A549 (cell line): ENCODE data around the gene GGTLC2.

ENCODE experiments used
- CHD4 ChIP-seq: fragments of 200-600 bp; sonication (generic); IDR thresholded peaks from 2 replicates; pipeline ENCODE4 v1.6.1; 2016; ENCODE audit warnings: antibody characterized with exemption, mild to moderate bottlenecking, borderline replicate concordance
- CTCF ChIP-seq: fragments of >200 bp; sonication (Bioruptor Twin); formaldehyde crosslinking; IDR thresholded peaks from 3 replicates; pipeline ENCODE4 v1.5.1; 2016
- EP300 ChIP-seq, 2 experiments: fragments of >200 bp; sonication (Bioruptor Twin); formaldehyde crosslinking; IDR thresholded peaks; 2 replicates in 1 of 2; 3 replicates in 1 of 2; pipeline ENCODE4 v1.6.1; 2016 to 2017
- KDM5A ChIP-seq: fragments of 200-600 bp; sonication (generic); IDR thresholded peaks from 2 replicates; pipeline ENCODE4 v1.6.1; 2016; ENCODE audit warnings: antibody characterized with exemption, mild to moderate bottlenecking
- MAX ChIP-seq: IDR thresholded peaks from 2 replicates; pipeline ENCODE4 v1.6.1; 2012
- POLR2A ChIP-seq: IDR thresholded peaks from 2 replicates; pipeline ENCODE4 v1.6.1; 2012; ENCODE audit warnings: mild to moderate bottlenecking, low read length
- RCOR1 ChIP-seq: fragments of 150-350 bp; IDR thresholded peaks from 2 replicates; pipeline ENCODE4 v1.6.1; 2014; ENCODE audit warnings: antibody characterized with exemption, low read length, low read depth
- SMC3 ChIP-seq: fragments of >200 bp; sonication (Bioruptor Twin); formaldehyde crosslinking; IDR thresholded peaks from 3 replicates; pipeline ENCODE4 v1.6.1; 2018; ENCODE audit warnings: inconsistent platforms

- no peak for TF ChIP-seq POLR2A
- TF ChIP-seq CTCF: no peak
- no peak for TF ChIP-seq RCOR1
- no peak for TF ChIP-seq EP300 (IDR thresholded peaks at IDR 0.05)
- TF ChIP-seq SMC3: no peak
- TF ChIP-seq KDM5A: no peak
- no peak for TF ChIP-seq CHD4
- no peak for TF ChIP-seq MAX
Observed at GRCh38 chr22:22682196-22682595, 37.8 kb downstream of the GGTLC2 start.
